Measurements from ENCODE around the gene XPNPEP3.
"Not testable (repeated sequence)": the region's sequence is repeated elsewhere in the genome, so short reads cannot be mapped to it uniquely, and the experiment has no call there.

The XPNPEP3 gene

DNA sequence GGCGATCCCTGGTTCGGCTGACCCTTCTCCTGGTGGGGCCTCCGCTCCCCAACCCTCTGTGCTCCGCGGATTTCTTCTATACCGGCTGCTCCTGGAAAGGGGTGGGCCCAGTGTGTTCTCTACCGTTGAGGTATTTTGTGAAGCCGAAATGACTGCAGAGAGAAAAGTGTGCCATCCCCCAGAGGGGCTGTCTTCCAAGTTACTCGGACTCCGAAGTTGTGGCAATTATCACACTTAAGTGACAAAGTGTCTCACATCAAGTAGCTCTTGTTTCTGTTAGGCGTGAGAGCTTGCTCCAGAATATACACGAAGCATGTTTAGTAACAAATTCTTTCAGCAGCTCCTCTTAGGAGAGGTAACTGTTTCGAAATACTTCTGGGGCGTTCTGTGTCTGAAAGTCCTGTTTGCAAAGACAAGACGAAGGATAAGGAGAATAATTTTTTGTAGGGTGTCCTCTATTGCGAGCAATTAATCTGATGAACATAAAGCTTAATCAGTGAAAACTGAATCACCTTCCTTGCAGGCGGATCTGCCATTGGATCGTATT is 434 bp downstream of the XPNPEP3 start:
- DNase-seq (ENCODE audit: low read depth in 2 of 2): no peak

DNA sequence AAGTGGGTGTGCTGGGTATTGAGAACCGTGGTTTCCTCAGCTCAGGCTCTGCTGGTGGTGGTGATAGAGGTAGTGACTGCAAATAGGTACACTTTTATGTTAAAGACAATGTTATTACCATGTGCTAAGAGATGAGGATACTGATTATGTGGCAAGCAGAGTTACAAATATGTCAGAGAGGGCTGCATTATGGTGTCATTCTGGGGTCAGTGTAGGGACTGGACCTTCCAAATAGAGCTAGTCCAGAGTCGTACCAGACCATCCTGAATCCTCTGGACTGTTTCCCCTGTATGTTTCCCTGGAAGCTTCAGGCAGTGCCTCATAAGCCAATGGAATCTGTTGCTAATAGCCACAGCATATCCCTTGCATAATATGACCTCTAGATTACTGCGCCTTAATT is 5.1 kb downstream of the XPNPEP3 start, which contains the start of gene DNAJB7:
TSS of gene DNAJB7 (minus strand) at position 101 of the 400 bp plus-strand sequence. CDS start 119 bp downstream, outside the sequence.
- DNase-seq (ENCODE audit: low read depth in 2 of 2): no peak

- no peak for DNase-seq (ENCODE audit: low read depth in 2 of 2)
These were observed 5.6 kb downstream of the XPNPEP3 start for GRCh38 chr22:40862537-40862936.

DNA sequence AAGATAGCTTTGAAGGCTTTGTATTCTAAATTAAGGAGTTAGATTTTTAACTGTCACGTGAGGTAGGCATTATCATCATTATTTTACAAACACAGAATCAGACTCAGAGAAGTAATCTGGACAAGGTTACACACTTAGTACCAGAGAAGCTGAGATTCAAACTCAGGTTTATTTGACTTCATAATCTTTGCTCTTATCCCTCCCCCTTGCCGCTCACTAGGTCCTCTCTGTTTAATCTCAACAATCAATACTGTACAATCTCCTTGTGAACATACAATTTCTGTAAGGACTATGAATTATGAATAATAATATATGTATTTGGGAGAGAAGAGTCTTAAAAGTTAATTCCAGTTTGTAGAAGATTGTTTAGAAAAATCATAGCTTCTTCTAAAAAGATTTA is 10.2 kb downstream of the XPNPEP3 start:
- no peak for DNase-seq (ENCODE audit: low read depth in 2 of 2)

GRCh38 chr22:40868379-40868778 is 11.4 kb downstream of the XPNPEP3 start:
- DNase-seq (ENCODE audit: low read depth in 2 of 2): not testable (repeated sequence)

GRCh38 chr22:40874016-40874415 is 17.1 kb downstream of the XPNPEP3 start:
- DNase-seq (ENCODE audit: low read depth in 2 of 2): no peak

DNA sequence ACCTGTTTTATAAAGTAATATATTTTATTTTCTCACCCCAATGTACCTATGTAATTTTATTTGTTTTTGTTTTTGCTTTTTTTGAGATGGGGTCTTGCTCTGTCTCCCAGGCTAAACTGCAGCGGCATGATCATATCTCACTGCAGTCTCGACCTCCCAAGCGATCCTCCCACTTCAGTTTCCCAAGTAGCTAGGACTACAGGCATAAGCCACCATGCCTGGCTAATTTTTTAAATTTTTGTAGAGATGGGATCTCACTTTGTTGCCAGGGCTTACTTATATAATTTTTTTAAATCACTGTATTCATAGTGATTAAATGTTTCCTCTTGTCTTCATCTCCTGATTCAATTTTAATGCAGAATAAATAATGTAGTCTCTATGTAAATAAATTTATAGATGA is 18.2 kb downstream of the XPNPEP3 start:
- DNase-seq (ENCODE audit: low read depth in 2 of 2): no peak

DNA sequence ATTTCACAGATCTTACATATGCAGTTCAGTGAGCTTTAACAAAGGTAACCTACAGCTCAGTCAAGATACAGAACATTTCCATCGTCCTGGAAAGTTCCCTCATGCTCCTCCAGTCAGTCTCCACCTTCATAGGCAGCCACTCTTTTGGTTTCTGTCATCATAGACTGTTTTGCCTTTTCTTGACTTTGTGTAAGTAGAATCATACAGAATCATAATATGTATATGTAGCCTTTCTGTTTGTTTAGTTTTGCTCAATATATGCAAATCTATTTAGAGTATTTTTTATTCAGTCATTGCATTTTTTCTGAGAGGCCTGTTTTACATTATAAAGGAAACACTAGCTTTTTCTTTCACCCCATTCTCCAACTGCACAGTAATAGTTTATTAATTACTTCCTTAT is 20.0 kb downstream of the XPNPEP3 start:
- no peak for DNase-seq (ENCODE audit: low read depth in 2 of 2)

DNA sequence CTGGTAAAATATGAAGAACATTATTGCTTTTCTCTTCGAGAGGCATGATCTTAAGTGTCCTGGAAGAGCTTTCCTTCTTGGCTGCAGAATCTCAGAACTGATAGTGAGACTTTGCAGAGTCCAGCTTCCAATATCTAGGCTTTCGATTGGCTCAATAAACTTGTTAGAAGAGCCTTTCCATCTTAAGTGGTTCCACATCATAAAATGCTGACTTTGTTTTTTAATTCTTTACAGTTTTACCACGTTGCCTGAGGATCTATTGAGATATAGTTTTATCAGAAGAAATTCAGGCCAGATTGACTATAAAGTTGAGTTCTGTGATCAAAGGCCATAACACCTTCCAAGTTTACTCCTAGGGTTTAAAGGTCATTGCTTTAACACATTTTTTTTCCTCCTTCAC is 20.5 kb downstream of the XPNPEP3 start:
- no peak for DNase-seq (ENCODE audit: low read depth in 2 of 2)

GRCh38 chr22:40878922-40879321 is 22.0 kb downstream of the XPNPEP3 start:
- DNase-seq (ENCODE audit: low read depth in 2 of 2): no peak

DNA sequence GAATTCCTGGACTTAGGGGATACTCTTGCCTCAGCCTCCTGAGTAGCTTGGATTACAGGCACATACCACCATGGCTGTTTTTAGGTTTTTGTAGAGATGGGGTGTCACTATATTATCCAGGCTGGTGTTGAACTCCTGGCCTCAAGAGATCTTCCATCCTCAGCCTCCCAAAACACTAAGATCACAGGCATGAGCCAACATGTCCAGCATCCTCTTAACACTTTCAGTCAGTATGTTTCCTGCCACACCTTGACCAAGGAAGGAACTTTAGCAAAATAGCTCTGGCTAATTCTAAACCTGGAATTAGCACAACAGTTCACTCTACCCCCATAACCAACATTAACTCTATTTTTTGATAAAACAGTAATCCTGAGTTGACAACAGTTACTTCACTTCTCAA is 32.2 kb downstream of the XPNPEP3 start:
- DNase-seq (ENCODE audit: low read depth in 2 of 2): no peak

GRCh38 chr22:40890881-40891280 is 33.9 kb downstream of the XPNPEP3 start:
- DNase-seq (ENCODE audit: low read depth in 2 of 2): no peak

DNA sequence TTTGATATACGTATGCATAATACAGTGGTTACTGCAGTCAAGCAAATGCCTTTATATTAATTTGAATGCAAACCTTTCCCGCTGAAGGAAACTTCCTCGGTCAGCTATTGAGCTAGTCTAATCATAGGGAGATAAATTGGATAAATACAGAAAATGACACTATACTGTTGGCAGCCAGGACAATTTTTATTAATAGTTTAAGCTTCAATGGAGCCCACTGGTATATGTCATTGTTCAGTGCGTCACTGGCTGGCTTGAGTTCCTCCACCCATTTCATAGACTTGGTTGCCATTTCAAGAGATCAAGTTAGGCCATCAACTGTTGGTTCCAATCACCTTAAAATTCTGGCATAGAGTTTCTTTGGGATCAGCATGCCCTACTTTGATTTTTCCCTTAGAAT is 37.5 kb downstream of the XPNPEP3 start:
- DNase-seq (ENCODE audit: low read depth in 2 of 2): no peak

GRCh38 chr22:40898850-40899357 is 42.0 kb downstream of the XPNPEP3 start:
- no peak for DNase-seq (ENCODE audit: low read depth in 2 of 2)

DNA sequence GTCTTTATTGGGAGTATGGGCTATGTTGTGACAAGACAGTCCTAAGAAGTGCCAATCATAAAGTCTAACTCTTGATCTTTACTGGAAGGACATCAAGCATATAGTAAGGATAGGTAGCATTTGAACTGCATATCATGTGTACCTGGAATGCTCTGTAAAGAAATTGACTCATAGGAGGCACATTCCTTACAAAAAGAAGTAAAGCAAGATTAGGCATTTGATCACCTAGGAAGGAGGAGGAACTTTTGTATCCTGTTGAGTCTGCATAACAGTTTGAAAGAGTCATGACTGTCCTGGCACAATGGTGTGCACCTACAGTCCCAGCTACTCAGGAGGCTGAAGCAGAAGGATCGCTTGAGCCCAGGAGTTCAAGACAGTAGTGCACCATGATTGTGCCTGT is 47.2 kb downstream of the XPNPEP3 start:
- no peak for DNase-seq (ENCODE audit: low read depth in 2 of 2)

DNA sequence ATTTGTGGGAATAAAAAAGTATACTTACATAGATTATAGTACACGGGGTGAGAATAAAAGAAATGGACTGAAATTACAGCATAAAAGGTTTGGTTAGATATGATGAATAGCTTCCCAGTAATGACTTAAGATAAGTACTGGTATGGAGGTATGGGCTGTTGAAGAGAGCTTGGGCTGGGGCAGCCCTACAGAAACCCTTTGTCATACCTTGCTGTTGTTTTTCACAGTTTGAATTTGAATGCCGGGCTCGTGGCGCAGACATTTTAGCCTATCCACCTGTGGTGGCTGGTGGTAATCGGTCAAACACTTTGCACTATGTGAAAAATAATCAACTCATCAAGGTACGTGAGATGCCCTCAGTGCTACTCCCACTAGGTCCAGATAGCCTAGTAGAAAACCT is 51.9 kb downstream of the XPNPEP3 start:
- no peak for DNase-seq (ENCODE audit: low read depth in 2 of 2)

GRCh38 chr22:40911772-40912171 is 54.8 kb downstream of the XPNPEP3 start:
- DNase-seq (ENCODE audit: low read depth in 2 of 2): no peak

- not testable (repeated sequence) for DNase-seq (ENCODE audit: low read depth in 2 of 2)
These were observed 56.0 kb downstream of the XPNPEP3 start for GRCh38 chr22:40912987-40913386.

GRCh38 chr22:40919446-40919845 is 62.5 kb downstream of the XPNPEP3 start:
- DNase-seq (ENCODE audit: low read depth in 2 of 2): no peak

- no peak for DNase-seq (ENCODE audit: low read depth in 2 of 2)
These were observed 63.6 kb downstream of the XPNPEP3 start for GRCh38 chr22:40920526-40920925.

GRCh38 chr22:40922484-40923303 is 65.7 kb downstream of the XPNPEP3 start:
- DNase-seq (ENCODE audit: low read depth in 2 of 2): no peak

- no peak for DNase-seq (ENCODE audit: low read depth in 2 of 2)
These were observed 71.7 kb downstream of the XPNPEP3 start for GRCh38 chr22:40928657-40929056.

DNA sequence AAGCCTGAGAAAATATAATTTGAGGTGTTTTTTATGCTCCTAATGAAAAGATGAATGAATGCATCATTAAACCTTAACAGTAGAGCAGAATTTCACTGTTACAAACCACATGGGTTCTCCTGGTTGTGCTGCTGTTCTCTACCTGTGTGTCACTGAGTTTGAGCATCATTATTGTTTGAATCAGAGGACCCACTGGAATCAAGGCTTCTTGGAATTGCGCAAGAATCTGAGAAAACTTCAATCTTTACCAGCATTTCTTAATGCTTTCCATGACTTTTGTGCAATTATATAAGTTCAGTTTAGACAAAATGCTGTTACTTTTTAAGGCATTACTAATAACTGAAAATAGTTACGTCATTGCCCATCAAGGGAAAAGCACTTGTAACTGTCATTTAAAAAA is 75.4 kb downstream of the XPNPEP3 start:
- no peak for DNase-seq (ENCODE audit: low read depth in 2 of 2)
